GM12865 (cell line): ENCODE results near the gene TNS3.

Experiments
- DNase-seq: peaks from one replicate; pipeline ENCODE4 v3.0.0; 2010; ENCODE audit warnings: low read depth
- H3K4me3 ChIP-seq: 2 replicates; pipeline ENCODE4 v1.5.1; 2011; ENCODE audit warnings: mild to moderate bottlenecking, low read depth, low read length, control low read depth
- CTCF ChIP-seq: IDR thresholded peaks from 2 replicates; pipeline ENCODE4 v1.5.1; 2011; ENCODE audit warnings: low read length, control low read depth, low read depth, inconsistent platforms; ENCODE audit not compliant: insufficient read depth; ENCODE audit errors: missing control alignments

TNS3 gene

GRCh38 chr7:47366960-47367359, 215.0 kb downstream of the TNS3 start:
- TF ChIP-seq CTCF: no peak
- H3K4me3 ChIP-seq: no peak overlapping the region
- no peak for DNase-seq

GRCh38 chr7:47366211-47366610, 215.7 kb downstream of the TNS3 start:
- TF ChIP-seq CTCF: no peak
- no peak for DNase-seq
- H3K4me3 ChIP-seq: no peak overlapping the region

GRCh38 chr7:47362984-47363383, 218.9 kb downstream of the TNS3 start:
- no peak for TF ChIP-seq CTCF
- DNase-seq: no peak
- no peak overlapping the region for H3K4me3 ChIP-seq

- no peak overlapping the region for H3K4me3 ChIP-seq
- DNase-seq: peak; percentile 20
- no peak for TF ChIP-seq CTCF
These were observed 220.1 kb downstream of the TNS3 start for GRCh38 chr7:47361746-47362215.

GRCh38 chr7:47361236-47361635, 220.7 kb downstream of the TNS3 start:
- no peak for TF ChIP-seq CTCF
- DNase-seq: no peak
- no peak overlapping the region for H3K4me3 ChIP-seq

GRCh38 chr7:47360301-47360900, 221.5 kb downstream of the TNS3 start:
- TF ChIP-seq CTCF: no peak
- no peak overlapping the region for H3K4me3 ChIP-seq
- DNase-seq: no peak
